Colonic mucosa (tissue), 4 donors: ENCODE data around the gene FBXL20. TPM values are rescaled to one million over a fixed set of nuclear protein-coding genes. Genes with fewer than 3 reads are reported as not detected.

Experiments
- DNase-seq: peaks from one replicate; pipeline ENCODE4 v3.0.0-alpha.2; 2020
- H3K27ac ChIP-seq: fragments of 200-600 bp; one replicate; pipeline ENCODE4 v1.8.0; 2021
- H3K27me3 ChIP-seq: fragments of 200-600 bp; one replicate; pipeline ENCODE4 v1.8.0; 2021
- H3K36me3 ChIP-seq: fragments of 200-600 bp; one replicate; pipeline ENCODE4 v1.8.0; 2021
- H3K4me1 ChIP-seq: fragments of 200-600 bp; one replicate; pipeline ENCODE4 v1.8.0; 2021; ENCODE audit warnings: mild to moderate bottlenecking
- H3K4me3 ChIP-seq: fragments of 200-600 bp; one replicate; pipeline ENCODE4 v1.8.0; 2021
- H3K9ac ChIP-seq, 2 donors: one replicate each; pipeline ENCODE4 v1.7.0; 2013; ENCODE audit warnings: control low read depth in 2 of 2, low read depth in 2 of 2, low read length in 2 of 2
- H3K9me3 ChIP-seq: fragments of 200-600 bp; one replicate; pipeline ENCODE4 v1.8.0; 2021
- intact Hi-C: fragments of 100-400 bp; cut with DNase I; formaldehyde crosslinking; loops from one replicate; pipeline ENCODE4 v1.14.1; 2022
- total RNA-seq, 2 donors: library from RNA; stranded (reverse); fragmentation: NEBNext Ultra II Directional in 1 of 2; extraction: Animal tissue kit (Norgen Biotek cat#: 25700) in 1 of 2; gene quantifications; one replicate each; pipeline ENCODE4 v1.2.1, GENCODE V29; 2021
- TF ChIP-seq, protein P1 (sequence below): fragments of 200-600 bp; IDR thresholded peaks from one replicate; pipeline ENCODE4 v1.8.0; 2022; ENCODE audit warnings: antibody characterized with exemption, mild to moderate bottlenecking
- donor health status: healthy.
- donor health status: DM: no; HTN: no; CAD: no.
- donor health status: DM: no; HTN: no; CAD: no.

Gene FBXL20
- total RNA-seq, 2 donors from 2014 or later, result 12.5 to 22.2 TPM

DNA sequence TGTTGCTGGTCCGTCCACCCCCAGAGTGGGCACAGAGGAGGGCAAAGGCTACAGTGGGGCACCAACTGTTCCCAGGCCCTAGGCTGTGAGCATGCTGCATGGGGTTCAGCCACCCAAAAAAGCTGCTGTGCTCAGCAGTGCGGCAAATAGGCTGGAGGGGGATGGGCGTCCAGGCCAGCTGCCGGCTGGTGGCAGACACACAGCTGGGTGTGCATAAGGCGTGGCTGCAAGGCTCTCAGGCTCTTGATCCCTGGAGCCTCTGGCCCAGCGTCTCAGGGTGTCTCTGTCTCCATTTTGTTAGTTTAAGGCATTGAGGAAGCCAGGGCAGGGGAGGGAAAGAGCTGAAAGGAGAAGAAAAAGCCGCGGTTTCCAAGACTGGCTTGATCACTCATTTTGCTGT lies 192.5 kb downstream of the FBXL20 start:
- TF ChIP-seq, protein P1, sequence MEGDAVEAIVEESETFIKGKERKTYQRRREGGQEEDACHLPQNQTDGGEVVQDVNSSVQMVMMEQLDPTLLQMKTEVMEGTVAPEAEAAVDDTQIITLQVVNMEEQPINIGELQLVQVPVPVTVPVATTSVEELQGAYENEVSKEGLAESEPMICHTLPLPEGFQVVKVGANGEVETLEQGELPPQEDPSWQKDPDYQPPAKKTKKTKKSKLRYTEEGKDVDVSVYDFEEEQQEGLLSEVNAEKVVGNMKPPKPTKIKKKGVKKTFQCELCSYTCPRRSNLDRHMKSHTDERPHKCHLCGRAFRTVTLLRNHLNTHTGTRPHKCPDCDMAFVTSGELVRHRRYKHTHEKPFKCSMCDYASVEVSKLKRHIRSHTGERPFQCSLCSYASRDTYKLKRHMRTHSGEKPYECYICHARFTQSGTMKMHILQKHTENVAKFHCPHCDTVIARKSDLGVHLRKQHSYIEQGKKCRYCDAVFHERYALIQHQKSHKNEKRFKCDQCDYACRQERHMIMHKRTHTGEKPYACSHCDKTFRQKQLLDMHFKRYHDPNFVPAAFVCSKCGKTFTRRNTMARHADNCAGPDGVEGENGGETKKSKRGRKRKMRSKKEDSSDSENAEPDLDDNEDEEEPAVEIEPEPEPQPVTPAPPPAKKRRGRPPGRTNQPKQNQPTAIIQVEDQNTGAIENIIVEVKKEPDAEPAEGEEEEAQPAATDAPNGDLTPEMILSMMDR, result no peak
- intact Hi-C loops, result loop anchor here (5.0 kb wide), 1 partner anchor 33 kb away; no protein-coding TSS in a partner anchor

DNA sequence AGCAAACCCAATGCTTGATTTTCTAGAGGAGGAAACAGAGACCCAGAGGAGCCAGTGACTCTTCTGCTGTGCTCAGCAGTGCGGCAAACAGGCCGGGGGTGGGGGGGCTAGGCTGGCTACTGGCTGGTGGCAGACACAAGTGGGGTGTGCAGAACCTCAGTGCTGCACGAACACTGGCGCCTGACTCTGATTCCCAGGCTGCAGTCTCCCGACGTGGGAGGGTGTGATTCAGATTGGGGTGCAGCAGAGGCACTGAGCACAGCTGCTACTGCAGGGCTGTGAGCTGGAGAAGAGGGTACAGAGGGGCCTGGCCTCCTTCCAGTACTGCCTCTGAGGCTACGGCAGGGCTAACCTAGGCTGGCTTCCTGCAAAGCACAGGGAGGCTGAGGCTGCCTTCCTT lies 193.3 kb downstream of the FBXL20 start:
- Histone ChIP-seq H3K9me3 (no peaks in the 10 kb centered on the region), H3K27me3 (no peaks in the 10 kb centered on the region), H3K4me3 (no peak overlapping the region), H3K9ac (no peak overlapping the region), H3K4me1 (peaks cover 15% of the 10 kb centered on the region), H3K36me3 (peaks cover 7% of the 10 kb centered on the region), H3K27ac (no peak overlapping the region)
- no peak for DNase-seq
- TF ChIP-seq, protein P1, result no peak
- intact Hi-C loops, result loop anchor here (5.0 kb wide), 1 partner anchor 34 kb away; no protein-coding TSS in a partner anchor

More for the DNA sequence above, 192.5 kb downstream of the FBXL20 start:
- Histone ChIP-seq H3K9ac (peak overlapping the region in 1 of 2 donors; percentile 40), H3K4me1 (peaks cover 15% of the 10 kb centered on the region), H3K4me3 (peak overlapping the region; percentile 34), H3K36me3 (peaks cover 7% of the 10 kb centered on the region), H3K27me3 (no peaks in the 10 kb centered on the region), H3K9me3 (no peaks in the 10 kb centered on the region), H3K27ac (no peak overlapping the region)
- DNase-seq, result peak; percentile 76

DNA sequence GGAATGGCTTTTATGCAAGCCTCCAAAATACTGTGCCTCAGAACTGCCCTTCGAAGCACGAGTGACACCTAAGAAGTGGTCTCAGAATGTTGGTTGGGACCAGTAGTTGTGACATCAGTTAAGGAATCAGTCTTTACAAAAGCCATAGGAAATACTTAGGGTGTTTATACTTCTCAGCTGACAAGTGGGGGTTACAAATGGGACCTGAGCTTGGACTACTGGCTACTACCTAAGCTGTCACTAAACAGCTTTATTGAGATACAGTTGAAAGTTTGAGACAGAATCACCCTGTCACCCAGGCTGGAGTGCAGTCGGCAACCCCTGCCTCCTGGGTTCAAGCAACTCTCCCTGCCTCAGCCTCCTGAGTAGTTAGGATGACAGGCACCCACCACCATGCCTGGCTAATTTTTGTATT lies 196.3 kb downstream of the FBXL20 start:
- Histone ChIP-seq H3K9ac (no peak overlapping the region), H3K9me3 (no peaks in the 10 kb centered on the region), H3K36me3 (peaks cover 17% of the 10 kb centered on the region), H3K4me3 (no peak overlapping the region), H3K27ac (no peak overlapping the region), H3K4me1 (peaks cover 25% of the 10 kb centered on the region), H3K27me3 (no peaks in the 10 kb centered on the region)
- no peak for DNase-seq
- TF ChIP-seq, protein P1, result no peak
- intact Hi-C loops, result loop anchor here (5.0 kb wide), 1 partner anchor 37 kb away; no protein-coding TSS in a partner anchor

DNA sequence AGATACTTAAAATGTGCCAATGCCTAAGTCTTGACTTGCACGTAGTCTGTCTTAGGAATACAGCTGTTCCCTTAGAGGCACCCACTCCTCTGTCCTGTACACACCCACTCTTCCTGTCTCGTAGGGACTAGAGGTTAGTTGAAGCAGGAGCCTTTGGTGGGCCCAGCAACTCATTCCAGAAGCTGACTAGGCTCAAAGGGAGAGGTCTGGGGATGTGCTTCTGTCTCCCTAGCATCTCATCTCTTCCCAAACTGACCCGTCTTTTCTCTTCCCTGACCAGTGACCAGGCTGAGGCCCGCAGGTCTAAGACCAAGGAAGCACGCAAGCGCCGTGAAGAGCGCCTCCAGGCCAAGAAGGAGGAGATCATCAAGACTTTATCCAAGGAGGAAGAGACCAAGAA lies 197.2 kb downstream of the FBXL20 start:
- intact Hi-C loops, result no loop called here
- no peak for DNase-seq
- no peaks in the 10 kb centered on the region for H3K27me3 ChIP-seq
- no peak overlapping the region for H3K27ac ChIP-seq
- peaks cover 17% of the 10 kb centered on the region for H3K36me3 ChIP-seq
- TF ChIP-seq, protein P1, result no peak
- H3K4me3 ChIP-seq, result no peak overlapping the region
- H3K9ac ChIP-seq, result no peak overlapping the region
- no peaks in the 10 kb centered on the region for H3K9me3 ChIP-seq
- H3K4me1 ChIP-seq, result peaks cover 17% of the 10 kb centered on the region

Other genes with a start within 250 kb of the FBXL20 start
- gene PLXDC1, start 250.0 kb downstream of the FBXL20 start, total RNA-seq, result 1 to 10 TPM in 1 of 2 donors, under 1 TPM in 1; 0.54 to 4.4 TPM
- gene ARL5C, start 235.5 kb downstream of the FBXL20 start, total RNA-seq, result not detected
- 1 to 10 TPM; 5.9 to 8.8 TPM for gene CACNB1, start 204.0 kb downstream of the FBXL20 start, total RNA-seq
- gene RPL19, start 201.3 kb downstream of the FBXL20 start, total RNA-seq, result 1,000 to 10,000 TPM; 1,557 to 1,567 TPM
- gene STAC2, start 175.7 kb downstream of the FBXL20 start, total RNA-seq, result under 1 TPM; 0.11 to 0.15 TPM
- gene MED1, start 49.6 kb upstream of the FBXL20 start, total RNA-seq, result 10 to 100 TPM; 29.1 to 31.2 TPM
- gene CDK12, start 59.9 kb upstream of the FBXL20 start, total RNA-seq, result 10 to 100 TPM; 40.1 to 55.3 TPM
- gene NEUROD2, start 206.3 kb upstream of the FBXL20 start, total RNA-seq, result not detected
- gene PPP1R1B, start 225.3 kb upstream of the FBXL20 start, total RNA-seq, result 100 to 1,000 TPM; 331 to 350 TPM
- gene STARD3, start 235.5 kb upstream of the FBXL20 start, total RNA-seq, result 10 to 100 TPM; 30.0 to 41.3 TPM